ENCODE results near the gene PRPF38A. TPM values are rescaled to one million over a fixed set of nuclear protein-coding genes. Genes with fewer than 3 reads are reported as not detected.
A peak's percentile ranks its signal among the peaks of the same experiment; 100 is the strongest.

PRPF38A gene
- polyA plus RNA-seq (2013, experiment 1 of 2): 42.9 TPM
- polyA plus RNA-seq (2013, experiment 2 of 2): 40.4 TPM

GRCh38 chr1:52404116-52404974 is at the start of gene PRPF38A, which contains the start of gene ORC1:
TSS of gene PRPF38A (plus strand) at chr1:52404602. CDS start at chr1:52404750, 148 bp downstream.
TSS of gene ORC1 (minus strand) at chr1:52404423. CDS start at chr1:52402223, 2,200 bp downstream.
- peaks cover 11% of the 10 kb centered on the region; the same call in 1 of the 2 replicates for H3K4me1 ChIP-seq (ENCODE audit: insufficient read depth, low read length)
- H3K9me3 ChIP-seq (ENCODE audit: insufficient read depth, low read depth, low read length): no peaks in the 10 kb centered on the region
- no peaks in the 10 kb centered on the region for H3K27me3 ChIP-seq (ENCODE audit: insufficient read depth, low read length)
- H3K27ac ChIP-seq (ENCODE audit: low read depth, low read length): peak within 1 kb of the TSS; percentile 99
- under 1% methylated on average over 57 of the region's 57 CpGs for WGBS
- H3K4me3 ChIP-seq (ENCODE audit: low read length): peak within 1 kb of the TSS; percentile 96
- H3K36me3 ChIP-seq (ENCODE audit: insufficient read depth, low read length): peaks cover 56% of the 10 kb centered on the region
- peak within 1 kb of the TSS; percentile 97 for H3K9ac ChIP-seq (ENCODE audit: low read depth, low read length)

GRCh38 chr1:52355436-52355835 is 49.0 kb upstream of the PRPF38A start:
- Histone ChIP-seq H3K9ac (ENCODE audit: low read depth, low read length) (no peak overlapping the region), H3K4me3 (ENCODE audit: low read length) (no peak overlapping the region), H3K36me3 (ENCODE audit: insufficient read depth, low read length) (peaks cover 85% of the 10 kb centered on the region), H3K4me1 (ENCODE audit: insufficient read depth, low read length) (peaks cover 8% of the 10 kb centered on the region), H3K9me3 (ENCODE audit: insufficient read depth, low read depth, low read length) (no peaks in the 10 kb centered on the region), H3K27me3 (ENCODE audit: insufficient read depth, low read length) (no peaks in the 10 kb centered on the region), H3K27ac (ENCODE audit: low read depth, low read length) (no peak overlapping the region)
- 91% methylated on average over 8 of the region's 8 CpGs for WGBS

- H3K27ac ChIP-seq (ENCODE audit: low read depth, low read length): no peak overlapping the region
Measured at GRCh38 chr1:52355847-52356505, 48.4 kb upstream of the PRPF38A start.

GRCh38 chr1:52356818-52357355 is 47.5 kb upstream of the PRPF38A start:
- Histone ChIP-seq H3K9me3 (ENCODE audit: insufficient read depth, low read depth, low read length) (no peaks in the 10 kb centered on the region), H3K27me3 (ENCODE audit: insufficient read depth, low read length) (no peaks in the 10 kb centered on the region), H3K36me3 (ENCODE audit: insufficient read depth, low read length) (peaks cover 100% of the 10 kb centered on the region), H3K9ac (ENCODE audit: low read depth, low read length) (no peak overlapping the region), H3K4me3 (ENCODE audit: low read length) (no peak overlapping the region), H3K27ac (ENCODE audit: low read depth, low read length) (no peak overlapping the region), H3K4me1 (ENCODE audit: insufficient read depth, low read length) (no peaks in the 10 kb centered on the region)
- 92% methylated on average over 8 of the region's 8 CpGs for WGBS

More at GRCh38 chr1:52355847-52356505, 48.4 kb upstream of the PRPF38A start:
- no peak overlapping the region for H3K4me3 ChIP-seq (ENCODE audit: low read length)
- no peak overlapping the region for H3K9ac ChIP-seq (ENCODE audit: low read depth, low read length)
- peaks cover 91% of the 10 kb centered on the region for H3K36me3 ChIP-seq (ENCODE audit: insufficient read depth, low read length)
- H3K27me3 ChIP-seq (ENCODE audit: insufficient read depth, low read length): no peaks in the 10 kb centered on the region
- WGBS: 93% methylated on average over 11 of the region's 11 CpGs
- no peaks in the 10 kb centered on the region for H3K9me3 ChIP-seq (ENCODE audit: insufficient read depth, low read depth, low read length)
- peaks cover 4% of the 10 kb centered on the region; the same call in 1 of the 2 replicates for H3K4me1 ChIP-seq (ENCODE audit: insufficient read depth, low read length)

- Histone ChIP-seq H3K4me3 (ENCODE audit: low read length) (no peak overlapping the region), H3K36me3 (ENCODE audit: insufficient read depth, low read length) (peaks cover 100% of the 10 kb centered on the region), H3K4me1 (ENCODE audit: insufficient read depth, low read length) (no peaks in the 10 kb centered on the region), H3K27ac (ENCODE audit: low read depth, low read length) (no peak overlapping the region), H3K27me3 (ENCODE audit: insufficient read depth, low read length) (no peaks in the 10 kb centered on the region), H3K9ac (ENCODE audit: low read depth, low read length) (no peak overlapping the region), H3K9me3 (ENCODE audit: insufficient read depth, low read depth, low read length) (no peaks in the 10 kb centered on the region)
- 95% methylated on average over 9 of the region's 9 CpGs for WGBS
Measured at GRCh38 chr1:52357397-52357796, 47.0 kb upstream of the PRPF38A start.

- H3K27ac ChIP-seq (ENCODE audit: low read depth, low read length): no peak overlapping the region
- H3K27me3 ChIP-seq (ENCODE audit: insufficient read depth, low read length): no peaks in the 10 kb centered on the region
- H3K9ac ChIP-seq (ENCODE audit: low read depth, low read length): no peak overlapping the region
- no peak overlapping the region for H3K4me3 ChIP-seq (ENCODE audit: low read length)
- peaks cover 94% of the 10 kb centered on the region for H3K36me3 ChIP-seq (ENCODE audit: insufficient read depth, low read length)
- H3K9me3 ChIP-seq (ENCODE audit: insufficient read depth, low read depth, low read length): no peaks in the 10 kb centered on the region
- whole genome bisulfite sequencing: 96% methylated on average over 18 of the region's 18 CpGs
- H3K4me1 ChIP-seq (ENCODE audit: insufficient read depth, low read length): no peaks in the 10 kb centered on the region
Measured at GRCh38 chr1:52358851-52359497, 45.4 kb upstream of the PRPF38A start.

- no peaks in the 10 kb centered on the region for H3K9me3 ChIP-seq (ENCODE audit: insufficient read depth, low read depth, low read length)
- H3K4me3 ChIP-seq (ENCODE audit: low read length): no peak overlapping the region
- WGBS: 95% methylated on average over 24 of the region's 24 CpGs
- H3K27me3 ChIP-seq (ENCODE audit: insufficient read depth, low read length): no peaks in the 10 kb centered on the region
- peaks cover 87% of the 10 kb centered on the region for H3K36me3 ChIP-seq (ENCODE audit: insufficient read depth, low read length)
- no peak overlapping the region for H3K27ac ChIP-seq (ENCODE audit: low read depth, low read length)
- H3K4me1 ChIP-seq (ENCODE audit: insufficient read depth, low read length): peaks cover 6% of the 10 kb centered on the region
- no peak overlapping the region for H3K9ac ChIP-seq (ENCODE audit: low read depth, low read length)
Measured at GRCh38 chr1:52359676-52360594, 44.5 kb upstream of the PRPF38A start.

- Histone ChIP-seq H3K4me3 (ENCODE audit: low read length) (no peak overlapping the region), H3K4me1 (ENCODE audit: insufficient read depth, low read length) (peaks cover 8% of the 10 kb centered on the region), H3K27me3 (ENCODE audit: insufficient read depth, low read length) (no peaks in the 10 kb centered on the region), H3K9me3 (ENCODE audit: insufficient read depth, low read depth, low read length) (no peaks in the 10 kb centered on the region), H3K27ac (ENCODE audit: low read depth, low read length) (no peak overlapping the region), H3K36me3 (ENCODE audit: insufficient read depth, low read length) (peaks cover 80% of the 10 kb centered on the region), H3K9ac (ENCODE audit: low read depth, low read length) (no peak overlapping the region)
- WGBS: 93% methylated on average over 7 of the region's 7 CpGs
Measured at GRCh38 chr1:52360595-52360968, 43.8 kb upstream of the PRPF38A start.

- Histone ChIP-seq H3K36me3 (ENCODE audit: insufficient read depth, low read length) (peaks cover 43% of the 10 kb centered on the region), H3K27me3 (ENCODE audit: insufficient read depth, low read length) (no peaks in the 10 kb centered on the region), H3K4me1 (ENCODE audit: insufficient read depth, low read length) (peaks cover 8% of the 10 kb centered on the region), H3K4me3 (ENCODE audit: low read length) (peak overlapping the region; percentile 89), H3K9me3 (ENCODE audit: insufficient read depth, low read depth, low read length) (no peaks in the 10 kb centered on the region), H3K9ac (ENCODE audit: low read depth, low read length) (no peak overlapping the region), H3K27ac (ENCODE audit: low read depth, low read length) (no peak overlapping the region)
- WGBS: 87% methylated on average over 5 of the region's 5 CpGs
Measured at GRCh38 chr1:52364235-52364839, 40.1 kb upstream of the PRPF38A start.

Data from HUES64 (cell line).